Nephron progenitor cell (in vitro differentiated cells): ENCODE results near the gene PTRH2.
"Not testable (repeated sequence)": the region's sequence is repeated elsewhere in the genome, so short reads cannot be mapped to it uniquely, and the experiment has no call there.

Source experiments
- DNase-seq: peaks from one replicate; pipeline ENCODE4 v3.0.0; 2021
- H3K27ac Mint-ChIP-seq: 2 replicates; pipeline ENCODE4 v1.8.0; 2021; ENCODE audit warnings: mild to moderate bottlenecking, moderate library complexity, mixed read lengths
- H3K27me3 Mint-ChIP-seq: 2 replicates; pipeline ENCODE4 v1.8.0; 2021; ENCODE audit warnings: mild to moderate bottlenecking, low read depth, mixed read lengths; ENCODE audit not compliant: poor library complexity
- H3K36me3 Mint-ChIP-seq: 2 replicates; pipeline ENCODE4 v1.8.0; 2021; ENCODE audit warnings: low read depth, mixed read lengths
- H3K4me1 Mint-ChIP-seq: 2 replicates; pipeline ENCODE4 v1.8.0; 2021; ENCODE audit warnings: mixed read lengths
- H3K4me3 Mint-ChIP-seq: 2 replicates; pipeline ENCODE4 v1.8.0; 2021; ENCODE audit warnings: mild to moderate bottlenecking, moderate library complexity, mixed read lengths
- H3K9me3 Mint-ChIP-seq: 2 replicates; pipeline ENCODE4 v1.8.0; 2021; ENCODE audit warnings: mild to moderate bottlenecking, moderate library complexity, mixed read lengths
- TF ChIP-seq, protein P1 (sequence below): fragments of 200-600 bp; sonication (generic); IDR thresholded peaks from 2 replicates; pipeline ENCODE4 v1.5.0; 2021; ENCODE audit warnings: antibody characterized with exemption

Gene PTRH2

DNA sequence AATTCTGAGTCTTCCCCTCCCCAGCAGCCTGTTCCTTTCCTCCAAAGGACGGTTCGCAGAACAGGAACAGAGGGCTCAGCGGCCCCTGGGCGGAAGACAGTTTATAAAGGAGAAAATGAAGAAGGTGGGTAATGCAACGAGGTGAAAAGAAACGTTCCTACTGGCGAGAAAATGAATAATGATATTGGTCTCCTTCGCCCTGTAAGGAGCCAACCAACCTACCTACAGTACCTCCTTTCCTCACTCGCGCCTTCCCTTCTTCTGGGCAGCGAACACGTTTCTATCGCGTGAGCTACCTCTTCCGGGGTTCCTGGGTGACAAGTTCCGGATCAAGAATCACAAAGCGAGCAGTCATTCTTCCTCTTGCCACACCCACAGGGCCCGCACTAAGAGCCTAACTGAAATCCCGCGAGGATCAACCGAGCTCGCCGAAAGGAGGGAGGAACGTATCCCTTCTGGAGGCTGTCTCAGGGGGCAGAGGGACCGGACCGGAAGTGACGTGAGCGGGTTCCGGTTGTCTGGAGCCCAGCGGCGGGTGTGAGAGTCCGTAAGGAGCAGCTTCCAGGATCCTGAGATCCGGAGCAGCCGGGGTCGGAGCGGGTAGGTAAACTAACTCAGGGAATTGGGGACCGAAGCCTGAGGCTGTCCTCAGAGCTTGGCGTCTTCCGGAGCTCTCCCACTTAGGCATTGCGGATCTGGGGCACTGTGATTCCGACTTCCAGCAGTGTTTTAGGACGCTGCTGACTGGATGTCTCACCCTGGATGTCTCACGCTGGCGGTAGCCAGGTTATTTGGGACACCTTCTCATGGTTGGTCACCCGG is at the start of gene PTRH2, which contains the start of gene VMP1:
Gene PTRH2, minus strand, starts transcription at position 282 of the 822 bp plus-strand sequence. CDS start 9,452 bp downstream, outside the sequence.
Gene VMP1, plus strand, starts transcription at position 506 of the 822 bp plus-strand sequence. CDS start 23,793 bp downstream, outside the sequence.
- Mint-ChIP-seq H3K4me3 (peak within 1 kb of the TSS; percentile 96), H3K27ac (peak within 1 kb of the TSS; percentile 99), H3K27me3 (no peaks in the 10 kb centered on the region), H3K36me3 (peaks cover 36% of the 10 kb centered on the region), H3K9me3 (no peaks in the 10 kb centered on the region), H3K4me1 (peaks cover 38% of the 10 kb centered on the region)
- DNase-seq, result peak; percentile 95
- TF ChIP-seq, protein P1, sequence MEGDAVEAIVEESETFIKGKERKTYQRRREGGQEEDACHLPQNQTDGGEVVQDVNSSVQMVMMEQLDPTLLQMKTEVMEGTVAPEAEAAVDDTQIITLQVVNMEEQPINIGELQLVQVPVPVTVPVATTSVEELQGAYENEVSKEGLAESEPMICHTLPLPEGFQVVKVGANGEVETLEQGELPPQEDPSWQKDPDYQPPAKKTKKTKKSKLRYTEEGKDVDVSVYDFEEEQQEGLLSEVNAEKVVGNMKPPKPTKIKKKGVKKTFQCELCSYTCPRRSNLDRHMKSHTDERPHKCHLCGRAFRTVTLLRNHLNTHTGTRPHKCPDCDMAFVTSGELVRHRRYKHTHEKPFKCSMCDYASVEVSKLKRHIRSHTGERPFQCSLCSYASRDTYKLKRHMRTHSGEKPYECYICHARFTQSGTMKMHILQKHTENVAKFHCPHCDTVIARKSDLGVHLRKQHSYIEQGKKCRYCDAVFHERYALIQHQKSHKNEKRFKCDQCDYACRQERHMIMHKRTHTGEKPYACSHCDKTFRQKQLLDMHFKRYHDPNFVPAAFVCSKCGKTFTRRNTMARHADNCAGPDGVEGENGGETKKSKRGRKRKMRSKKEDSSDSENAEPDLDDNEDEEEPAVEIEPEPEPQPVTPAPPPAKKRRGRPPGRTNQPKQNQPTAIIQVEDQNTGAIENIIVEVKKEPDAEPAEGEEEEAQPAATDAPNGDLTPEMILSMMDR, result no peak

DNA sequence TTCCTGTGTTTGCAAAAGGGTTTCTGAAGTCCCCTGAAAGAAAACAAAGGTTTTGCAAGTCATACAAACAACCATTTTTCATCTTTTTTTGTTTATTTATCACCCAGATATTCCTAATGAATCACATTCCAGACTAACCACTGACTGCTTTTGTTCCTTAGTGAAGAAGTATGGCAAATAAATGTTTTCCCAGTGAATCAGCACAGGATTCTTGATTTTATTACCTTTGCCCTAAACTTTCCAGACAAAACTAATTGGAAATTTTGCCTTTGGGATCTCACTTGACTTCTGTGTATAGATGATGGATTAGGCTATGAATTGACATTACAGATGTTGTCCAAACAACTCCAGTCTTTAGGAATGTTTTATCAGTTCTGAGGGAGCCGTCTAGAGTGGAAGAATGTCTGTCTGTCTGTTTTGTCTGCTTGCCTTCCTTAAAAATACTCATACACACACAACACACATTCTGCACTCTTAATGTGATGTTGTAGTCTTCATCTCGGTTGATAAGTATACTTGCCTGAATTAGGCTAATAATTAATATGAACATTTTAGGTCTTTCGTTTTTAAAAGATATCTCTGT is 49.1 kb upstream of the PTRH2 start:
- no peak for DNase-seq
- peak overlapping the region; percentile 46 for H3K27ac Mint-ChIP-seq
- H3K9me3 Mint-ChIP-seq, result peaks cover 17% of the 10 kb centered on the region
- H3K27me3 Mint-ChIP-seq, result no peaks in the 10 kb centered on the region
- TF ChIP-seq, protein P1, result no peak
- peaks cover 41% of the 10 kb centered on the region for H3K36me3 Mint-ChIP-seq
- H3K4me3 Mint-ChIP-seq, result no peak overlapping the region
- peaks cover 23% of the 10 kb centered on the region for H3K4me1 Mint-ChIP-seq

DNA sequence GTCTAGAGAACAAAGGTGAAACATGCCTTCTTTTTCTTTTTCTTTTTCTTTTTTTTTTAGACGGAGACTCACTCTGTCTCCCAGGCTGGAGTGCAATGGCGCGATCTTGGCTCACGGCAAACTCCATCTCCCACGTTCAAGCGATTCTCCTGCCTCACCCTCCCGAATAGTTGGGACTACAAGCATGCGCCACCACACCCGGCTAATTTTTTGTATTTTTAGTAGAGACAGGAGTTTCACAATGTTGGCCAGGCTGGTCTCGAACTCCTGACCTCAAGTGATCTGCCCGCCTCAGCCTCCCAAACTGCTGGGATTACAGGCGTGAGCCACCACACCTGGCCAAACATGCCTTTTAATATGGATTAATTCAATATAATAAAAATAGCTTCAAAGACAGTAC is 47.8 kb upstream of the PTRH2 start:
- H3K4me1 Mint-ChIP-seq, result peaks cover 19% of the 10 kb centered on the region
- not testable (repeated sequence) for H3K27ac Mint-ChIP-seq, DNase-seq, H3K9me3 Mint-ChIP-seq, H3K4me3 Mint-ChIP-seq, H3K27me3 Mint-ChIP-seq
- peaks cover 28% of the 10 kb centered on the region for H3K36me3 Mint-ChIP-seq

DNA sequence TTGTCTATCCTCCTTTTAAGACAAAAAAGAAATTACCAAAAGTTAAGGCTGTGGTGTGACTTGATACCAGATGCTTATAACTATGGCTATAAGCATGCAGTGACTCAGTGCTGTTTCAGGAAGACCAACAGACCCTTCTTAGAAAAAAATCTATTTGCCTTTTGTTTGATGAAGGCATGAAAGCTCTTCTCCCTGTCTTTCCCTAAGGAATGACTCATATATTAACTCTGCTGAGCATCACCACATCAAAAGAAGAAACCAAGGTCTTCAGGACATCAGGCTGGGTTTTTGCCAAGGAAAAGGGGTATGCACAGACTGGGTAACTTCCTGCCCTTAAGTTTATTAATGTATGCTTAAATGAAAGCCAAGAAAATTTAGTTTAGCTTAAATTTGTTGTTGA is 47.3 kb upstream of the PTRH2 start:
- no peak overlapping the region for H3K4me3 Mint-ChIP-seq
- peaks cover 4% of the 10 kb centered on the region for H3K9me3 Mint-ChIP-seq
- no peak overlapping the region for H3K27ac Mint-ChIP-seq
- TF ChIP-seq, protein P1, result no peak
- peaks cover 19% of the 10 kb centered on the region for H3K4me1 Mint-ChIP-seq
- peaks cover 23% of the 10 kb centered on the region for H3K36me3 Mint-ChIP-seq
- DNase-seq, result no peak
- H3K27me3 Mint-ChIP-seq, result no peaks in the 10 kb centered on the region

DNA sequence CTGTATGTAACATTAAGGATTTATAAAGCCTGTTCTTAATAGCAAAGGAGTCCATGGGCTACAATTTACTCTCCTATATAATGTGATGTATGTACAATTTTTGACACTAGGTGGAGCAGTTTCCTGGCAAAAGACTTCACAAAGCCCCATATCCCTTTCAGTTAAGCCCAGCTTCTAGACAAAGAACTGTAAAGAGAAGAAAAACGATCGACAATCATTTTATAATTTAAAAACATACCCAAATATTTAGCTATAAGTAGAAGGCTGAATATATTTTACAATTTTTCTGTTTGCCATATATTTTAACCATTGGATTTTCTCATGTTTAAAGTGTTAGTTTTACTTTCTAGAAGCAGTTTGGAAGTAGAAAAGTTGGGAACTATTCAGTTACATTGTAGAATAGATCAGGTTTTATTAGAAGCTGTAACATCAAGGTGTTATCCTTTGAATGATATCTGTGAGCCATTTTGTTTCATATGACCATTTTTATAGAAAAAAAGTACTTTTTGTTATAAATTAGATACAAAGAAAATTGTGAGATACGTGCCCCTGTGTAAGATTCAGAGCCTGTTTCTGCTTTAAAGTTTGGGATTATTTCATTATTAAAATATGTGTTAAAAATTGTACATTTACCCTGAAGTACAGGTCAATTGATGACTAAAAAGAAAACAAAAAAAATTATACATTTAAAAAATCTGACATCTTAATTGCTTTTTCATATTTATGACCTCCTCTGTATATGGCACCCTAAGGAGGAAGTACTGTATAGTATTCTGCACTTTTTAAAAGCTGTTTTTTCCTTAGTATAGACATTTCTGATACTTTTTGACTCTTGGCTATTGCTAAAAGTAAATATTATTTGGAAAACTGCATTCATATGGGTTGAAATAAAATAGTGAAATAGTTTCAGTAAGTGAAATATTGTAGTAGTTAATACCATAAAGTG is 46.6 kb upstream of the PTRH2 start:
- TF ChIP-seq, protein P1, result peak; percentile 74
- H3K27me3 Mint-ChIP-seq, result no peaks in the 10 kb centered on the region
- H3K9me3 Mint-ChIP-seq, result no peaks in the 10 kb centered on the region
- H3K4me3 Mint-ChIP-seq, result peak overlapping the region; percentile 50
- peaks cover 19% of the 10 kb centered on the region for H3K4me1 Mint-ChIP-seq
- peaks cover 16% of the 10 kb centered on the region for H3K36me3 Mint-ChIP-seq
- H3K27ac Mint-ChIP-seq, result no peak overlapping the region
- DNase-seq, result peak; percentile 20

DNA sequence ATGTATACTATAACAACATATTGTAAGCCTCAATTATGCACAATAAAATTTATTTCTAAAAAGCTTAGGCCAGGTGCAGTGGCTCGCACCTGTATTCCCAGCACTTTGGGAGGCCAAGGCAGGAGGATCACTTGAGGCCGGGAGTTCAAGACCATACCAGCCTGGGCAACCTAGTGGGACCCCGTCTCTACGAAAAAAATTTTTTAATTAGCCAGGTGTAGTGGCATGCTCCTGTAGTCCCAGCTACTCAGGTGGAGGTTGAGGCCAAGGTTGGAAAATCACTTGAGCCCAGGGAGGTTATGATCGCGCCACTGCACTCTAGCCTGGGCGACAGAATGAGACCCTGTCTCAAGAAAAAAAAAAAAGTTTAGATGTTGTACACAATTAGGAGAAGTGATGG is 45.7 kb upstream of the PTRH2 start:
- Mint-ChIP-seq H3K36me3 (peaks cover 7% of the 10 kb centered on the region), H3K27me3 (no peaks in the 10 kb centered on the region), H3K27ac (no peak overlapping the region), H3K4me1 (peaks cover 19% of the 10 kb centered on the region), H3K9me3 (no peaks in the 10 kb centered on the region), H3K4me3 (no peak overlapping the region)
- TF ChIP-seq, protein P1, result no peak
- no peak for DNase-seq
